HCT116 (cell line): ENCODE data around the gene PRKD2. TPM values are rescaled to one million over a fixed set of nuclear protein-coding genes. Genes with fewer than 3 reads are reported as not detected.

Source experiments
- ATAC-seq: fragments of 200-7000 bp; cut with Tn5 transposase; 2 replicates; pipeline ENCODE4 v1.9.1; 2020; ENCODE audit warnings: mild to moderate bottlenecking, moderate library complexity
- BruUV-seq: library from RNA; stranded (reverse); fragments of 400-500 nt; replicated peaks from 2 replicates; lab custom pipeline; 2021; lab: Mats Ljungman, UMichigan
- CTCF ChIA-PET: fragments of 300-600 bp; sonication (Branson Sonifier 250); formaldehyde crosslinking; loops from one replicate; lab custom pipeline; 2021; ENCODE audit warnings: antibody characterized with exemption; lab: Charles Lee
- POLR2A ChIA-PET: fragments of 300-600, 350-600 bp; sonication (Branson Sonifier 250); formaldehyde crosslinking; loops from one replicate; lab custom pipeline; 2021; ENCODE audit warnings: antibody characterized with exemption; lab: Charles Lee
- RAD21 ChIA-PET, 2 experiments: fragments of 300-600 bp; sonication (Branson Sonifier 250); formaldehyde crosslinking; loops; one replicate each; lab custom pipeline; 2023; ENCODE audit warnings: low total read pairs in 2 of 2; ENCODE audit not compliant: uncharacterized antibody in 2 of 2, unreplicated experiment in 2 of 2, low non-redundant PET in 1 of 2; lab: Charles Lee
- DNase-seq: peaks from one replicate; pipeline ENCODE4 v3.0.0-alpha.2; 2010; ENCODE audit warnings: low read depth, low spot score
- H2AFZ ChIP-seq: fragments of 200-600 bp; shearing (Covaris generic), sonication (generic); 2 replicates; pipeline ENCODE4 v1.6.1; 2017; ENCODE audit warnings: low read depth, mixed run types, mixed read lengths, antibody characterized with exemption, low read length; ENCODE audit not compliant: poor library complexity, severe bottlenecking
- H3K27ac ChIP-seq: 2 replicates; pipeline ENCODE4 v1.5.1; 2012; ENCODE audit warnings: low read depth, low read length
- H3K27me3 ChIP-seq: fragments of 200-600 bp; sonication (generic); 2 replicates; pipeline ENCODE4 v1.6.1; 2016; ENCODE audit warnings: mixed run types, low read length, mixed read lengths; ENCODE audit not compliant: insufficient read depth
- H3K36me3 ChIP-seq, 2 experiments: fragments of 200-500 bp in 1 of 2; fragments of 200-600 bp in 1 of 2; sonication (Bioruptor generic) in 1 of 2; sonication (generic) in 1 of 2; 2 replicates each; pipeline versions ENCODE4 v1.5.1 to v1.6.1; 2014 to 2016; ENCODE audit warnings: low read length in 2 of 2, inconsistent platforms in 1 of 2, mixed read lengths in 1 of 2, mixed run types in 1 of 2; ENCODE audit not compliant: insufficient read depth in 2 of 2, control insufficient read depth in 1 of 2
- H3K4me1 ChIP-seq, 2 experiments: fragments of 200-600 bp in 1 of 2; sonication (generic) in 1 of 2; 2 replicates each; pipeline versions ENCODE4 v1.5.1 to v1.6.1; 2012 to 2017; ENCODE audit warnings: low read length in 2 of 2, inconsistent platforms in 1 of 2, mild to moderate bottlenecking in 1 of 2, mixed read lengths in 1 of 2, mixed run types in 1 of 2, moderate library complexity in 1 of 2; ENCODE audit not compliant: insufficient read depth in 2 of 2, control insufficient read depth in 1 of 2
- H3K4me2 ChIP-seq: fragments of 200-600 bp; sonication (generic); 2 replicates; pipeline ENCODE4 v1.6.1; 2017; ENCODE audit warnings: mixed run types, low read length, mixed read lengths
- H3K4me3 ChIP-seq, 2 experiments: fragments of 200-600 bp in 1 of 2; sonication (generic) in 1 of 2; replicated peaks in 1 of 2; 2 replicates each; pipeline ENCODE4 v1.5.1; 2011 to 2016; ENCODE audit warnings: low read length in 2 of 2, control low read depth in 1 of 2, low read depth in 1 of 2, mild to moderate bottlenecking in 1 of 2, mixed read lengths in 1 of 2, mixed run types in 1 of 2
- H3K79me2 ChIP-seq: fragments of 200-600 bp; sonication (generic); 2 replicates; pipeline ENCODE4 v1.6.1; 2017; ENCODE audit warnings: mild to moderate bottlenecking, mixed run types, low read length, moderate library complexity, mixed read lengths; ENCODE audit not compliant: insufficient read depth
- H3K9ac ChIP-seq: fragments of 200-600 bp; sonication (generic); 2 replicates; pipeline ENCODE4 v1.6.1; 2016; ENCODE audit warnings: low read length, mixed read lengths
- H3K9me2 ChIP-seq: fragments of 200-600 bp; sonication (generic), shearing (Covaris generic); 2 replicates; pipeline ENCODE4 v1.6.1; 2017; ENCODE audit warnings: mixed run types, mild to moderate bottlenecking, moderate library complexity; ENCODE audit not compliant: insufficient read depth
- H3K9me3 ChIP-seq, 2 experiments: fragments of 200-500 bp in 1 of 2; fragments of 200-600 bp in 1 of 2; sonication (Bioruptor generic) in 1 of 2; sonication (generic) in 1 of 2; 2 replicates each; pipeline ENCODE4 v1.6.1; 2014 to 2017; ENCODE audit warnings: low read length in 2 of 2, mixed read lengths in 2 of 2, inconsistent platforms in 1 of 2, low read depth in 1 of 2, mild to moderate bottlenecking in 1 of 2, mixed run types in 1 of 2, moderate library complexity in 1 of 2; ENCODE audit not compliant: control insufficient read depth in 1 of 2, insufficient read depth in 1 of 2
- H4K20me1 ChIP-seq: fragments of 200-600 bp; sonication (generic), shearing (Covaris generic); 2 replicates; pipeline ENCODE4 v1.6.1; 2017; ENCODE audit warnings: mixed run types, mild to moderate bottlenecking, moderate library complexity; ENCODE audit not compliant: insufficient read depth
- CBX3 ChIP-seq: IDR thresholded peaks from 2 replicates; pipeline ENCODE4 v1.6.1; 2012; ENCODE audit warnings: low read depth
- ELF1 ChIP-seq: IDR thresholded peaks from 2 replicates; pipeline ENCODE4 v1.6.1; 2012; ENCODE audit warnings: low read depth, borderline replicate concordance
- EZH2 ChIP-seq: fragments of 200-600 bp; sonication (generic); IDR thresholded peaks from 2 replicates; pipeline ENCODE4 v1.6.1; 2017; ENCODE audit warnings: antibody characterized with exemption, mixed run types
- EZH2phosphoT487 ChIP-seq: fragments of 200-600 bp; IDR thresholded peaks from 2 replicates; pipeline ENCODE4 v1.6.1; 2018; ENCODE audit warnings: antibody characterized with exemption, borderline replicate concordance
- SIN3A ChIP-seq: IDR thresholded peaks from 2 replicates; pipeline ENCODE4 v1.6.1; 2012; ENCODE audit warnings: low read depth
- SRF ChIP-seq: IDR thresholded peaks from 2 replicates; pipeline ENCODE4 v1.6.1; 2012; ENCODE audit warnings: low read depth
- ZBTB33 ChIP-seq: IDR thresholded peaks from 2 replicates; pipeline ENCODE4 v1.6.1; 2011; ENCODE audit warnings: mild to moderate bottlenecking, low read length, moderate library complexity; ENCODE audit not compliant: insufficient replicate concordance; ENCODE audit errors: extremely low read depth
- intact Hi-C: fragments of 100-400 bp; cut with micrococcal nuclease; formaldehyde crosslinking; loops from 2 replicates; pipeline ENCODE4 v1.10.0; 2022
- total RNA-seq: library from RNA; stranded (reverse); gene quantifications from one replicate; pipeline ENCODE4 v1.2.1, GENCODE V29; 2021; ENCODE audit not compliant: unreplicated experiment
- TF ChIP-seq, protein P1 (sequence below): IDR thresholded peaks from 2 replicates; pipeline ENCODE4 v1.6.1; 2012

The PRKD2 gene
- total RNA-seq, 1 experiment from 2014 or later: 73.5 TPM

- RAD21 ChIA-PET: interaction anchor here in 1 of 2 experiments (0.7 kb wide), 1 partner anchor 24 kb away, joined by 6 read pairs; no protein-coding TSS in a partner anchor
- POLR2A ChIA-PET: no interaction called here
- no peak overlapping the region for H3K9ac ChIP-seq
- H3K4me3 ChIP-seq: no peak overlapping the region
- ATAC-seq (no peak), DNase-seq (no peak)
- no peaks in the 10 kb centered on the region for H3K9me2 ChIP-seq
- CTCF ChIA-PET: interaction anchor here (1.0 kb wide), 1 partner anchor 85 kb away, joined by 3 read pairs; no protein-coding TSS in a partner anchor
- H3K4me2 ChIP-seq: no peak overlapping the region
- no peaks in the 10 kb centered on the region for H3K9me3 ChIP-seq
- no peaks in the 10 kb centered on the region for H3K79me2 ChIP-seq
- no peak overlapping the region for H3K27ac ChIP-seq
- BruUV-seq: no TSS peak
- H3K27me3 ChIP-seq: no peaks in the 10 kb centered on the region
- H3K36me3 ChIP-seq: peaks cover 0 to 2% of the 10 kb centered on the region in 2 experiments; a peak in 1 of 4 replicates
- H3K4me1 ChIP-seq: peaks cover 6 to 16% of the 10 kb centered on the region in 2 experiments
- TF ChIP-seq, protein P1, sequence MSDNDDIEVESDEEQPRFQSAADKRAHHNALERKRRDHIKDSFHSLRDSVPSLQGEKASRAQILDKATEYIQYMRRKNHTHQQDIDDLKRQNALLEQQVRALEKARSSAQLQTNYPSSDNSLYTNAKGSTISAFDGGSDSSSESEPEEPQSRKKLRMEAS: no peak
- TF ChIP-seq ZBTB33 (no peak), EZH2phosphoT487 (no peak), SRF (no peak), EZH2 (no peak), SIN3A (no peak), CBX3 (no peak), ELF1 (no peak)
- TF ChIP-seq, all 23 proteins: peak for 0
- intact Hi-C loops: no loop called here
- Histone ChIP-seq H2AFZ (no peak overlapping the region), H4K20me1 (no peaks in the 10 kb centered on the region)
Observed at GRCh38 chr19:46755853-46756543, 39.1 kb upstream of the PRKD2 start.
